ENCODE data around the gene RGS4. TPM values are rescaled to one million over a fixed set of nuclear protein-coding genes. Genes with fewer than 3 reads are reported as not detected.
A peak's percentile ranks its signal among the peaks of the same experiment; 100 is the strongest.
"Not testable (repeated sequence)": the region's sequence is repeated elsewhere in the genome, so short reads cannot be mapped to it uniquely, and the experiment has no call there.

Gene RGS4
- total RNA-seq, 8 experiments from 2014 or later = 0.13 to 165 (median 24.9) TPM

- WGBS, 10 experiments = 0 to 89% (median 50%) methylated on average over 1 to 2 of the region's 2 CpGs; no CpG with 5 or more reads in 1 of the 10 experiments
- ATAC-seq (replicated peaks in 6 of 8) = no peak
- H3K27ac ChIP-seq = no peak overlapping the region
Observed at GRCh38 chr1:163085904-163086268, 16.7 kb downstream of the RGS4 start.

DNA sequence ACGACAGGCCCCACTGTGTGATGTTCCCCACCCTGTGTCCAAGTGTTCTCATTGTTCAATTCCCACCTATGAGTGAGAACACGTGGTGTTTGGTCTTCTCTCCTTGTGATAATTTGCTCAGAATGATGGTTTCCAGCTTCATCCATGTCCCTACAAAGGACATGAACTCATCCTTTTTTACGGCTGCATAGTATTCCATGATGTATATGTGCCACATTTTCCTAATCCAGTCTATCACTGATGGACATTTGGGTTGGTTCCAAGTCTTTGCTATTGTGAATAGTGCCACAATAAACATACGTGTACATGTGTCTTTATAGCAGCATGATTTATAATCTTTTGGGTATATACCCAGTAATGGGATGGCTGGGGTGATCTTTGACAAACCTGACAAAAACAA, 20.0 kb downstream of the RGS4 start:
- H3K4me1 ChIP-seq (replicated peaks in 1 of 2); H3K4me3 ChIP-seq; ATAC-seq (replicated peaks in 6 of 8); H3K27ac ChIP-seq: not testable (repeated sequence)
- 67 to 83% (median 80%) methylated on average over 1 to 2 of the region's 4 CpGs; no CpG with 5 or more reads in 7 of the 10 experiments for WGBS, 10 experiments
- in situ Hi-C loops (cut with MboI; ENCODE audit: low pct_unique_long_range_greater_than_20kb in 2 of 9, low sequenced_read_pairs in 9 of 9, unreplicated experiment in 9 of 9) = loop anchor here in 1 of 9 experiments (25.0 kb wide), 1 partner anchor 223 kb away; the partner anchor contains the start of gene NUF2

More at GRCh38 chr1:163085904-163086268, 16.7 kb downstream of the RGS4 start:
- in situ Hi-C loops (cut with MboI; ENCODE audit: low pct_unique_long_range_greater_than_20kb in 2 of 9, low sequenced_read_pairs in 9 of 9, unreplicated experiment in 9 of 9) = loop anchor here in 1 of 9 experiments (25.0 kb wide), 1 partner anchor 226 kb away; the partner anchor contains the start of gene NUF2
- Histone ChIP-seq H3K4me1 (replicated peaks in 1 of 2) (peaks cover 0 to 3% of the 10 kb centered on the region in 2 donors), H3K4me3 (no peak overlapping the region)

- in situ Hi-C loops (cut with MboI; ENCODE audit: low pct_unique_long_range_greater_than_20kb in 2 of 9, low sequenced_read_pairs in 9 of 9, unreplicated experiment in 9 of 9) = loop anchor here in 1 of 9 experiments (25.0 kb wide), 1 partner anchor 222 kb away; the partner anchor contains the start of gene NUF2
- peaks cover 0 to 10% of the 10 kb centered on the region in 2 donors for H3K4me1 ChIP-seq (replicated peaks in 1 of 2)
- 53 to 96% (median 79%) methylated on average over 1 to 3 of the region's 3 CpGs for WGBS, 10 experiments
- H3K4me3 ChIP-seq = no peak overlapping the region
- no peak overlapping the region for H3K27ac ChIP-seq
- ATAC-seq (replicated peaks in 6 of 8) = no peak
Observed at GRCh38 chr1:163090321-163090945, 21.3 kb downstream of the RGS4 start.

GRCh38 chr1:163093169-163093568, 24.0 kb downstream of the RGS4 start:
- H3K27ac ChIP-seq = no peak overlapping the region
- ATAC-seq (replicated peaks in 6 of 8) = no peak
- peaks cover 0 to 9% of the 10 kb centered on the region in 2 donors for H3K4me1 ChIP-seq (replicated peaks in 1 of 2)
- in situ Hi-C loops (cut with MboI; ENCODE audit: low pct_unique_long_range_greater_than_20kb in 2 of 9, low sequenced_read_pairs in 9 of 9, unreplicated experiment in 9 of 9) = loop anchor here in 1 of 9 experiments (25.0 kb wide), 1 partner anchor 219 kb away; the partner anchor contains the start of gene NUF2
- H3K4me3 ChIP-seq = no peak overlapping the region
- 43 to 93% (median 83%) methylated on average over 2 to 4 of the region's 4 CpGs; no CpG with 5 or more reads in 1 of the 10 experiments for WGBS, 10 experiments

DNA sequence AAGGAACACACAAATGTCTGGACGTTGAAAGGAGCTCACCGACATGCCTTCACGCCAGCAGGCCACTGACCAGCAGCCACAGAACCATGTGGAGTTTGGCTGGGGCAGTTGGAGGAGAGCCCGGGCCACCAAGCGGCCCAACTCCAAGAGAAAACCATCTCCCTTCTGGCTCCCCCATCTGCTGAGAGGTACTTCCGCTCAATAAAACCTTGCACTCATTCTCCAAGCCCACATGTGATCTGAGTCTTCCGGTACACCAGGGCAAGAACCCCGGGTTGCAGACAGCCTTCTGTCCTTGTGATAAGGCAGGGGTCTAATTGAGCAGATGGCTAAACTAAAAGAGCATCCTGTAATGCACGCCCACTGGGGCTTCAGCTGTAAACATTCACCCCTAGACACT, 24.4 kb downstream of the RGS4 start:
- H3K4me1 ChIP-seq (replicated peaks in 1 of 2) = peaks cover 0 to 9% of the 10 kb centered on the region in 2 donors
- H3K4me3 ChIP-seq = no peak overlapping the region
- no peak for ATAC-seq (replicated peaks in 6 of 8)
- 80 to 100% (median 84%) methylated on average over 2 to 8 of the region's 9 CpGs; no CpG with 5 or more reads in 5 of the 10 experiments for WGBS, 10 experiments
- no peak overlapping the region for H3K27ac ChIP-seq
- in situ Hi-C loops (cut with MboI; ENCODE audit: low pct_unique_long_range_greater_than_20kb in 2 of 9, low sequenced_read_pairs in 9 of 9, unreplicated experiment in 9 of 9) = loop anchor here in 1 of 9 experiments (25.0 kb wide), 1 partner anchor 219 kb away; the partner anchor contains the start of gene NUF2

- in situ Hi-C loops (cut with MboI; ENCODE audit: low pct_unique_long_range_greater_than_20kb in 2 of 9, low sequenced_read_pairs in 9 of 9, unreplicated experiment in 9 of 9) = loop anchor here in 1 of 9 experiments (25.0 kb wide), 1 partner anchor 218 kb away; the partner anchor contains the start of gene NUF2
- Histone ChIP-seq H3K4me1 (replicated peaks in 1 of 2) (peaks cover 0 to 9% of the 10 kb centered on the region in 2 donors), H3K27ac (no peak overlapping the region), H3K4me3 (no peak overlapping the region)
- ATAC-seq (replicated peaks in 6 of 8) = no peak
- WGBS, 10 experiments = 47 to 86% (median 69%) methylated on average over 2 to 4 of the region's 4 CpGs
Observed at GRCh38 chr1:163094182-163094581, 25.0 kb downstream of the RGS4 start.

- ATAC-seq (replicated peaks in 6 of 8) = peak in 3 of 8 experiments; percentile 13 to 63 (median 27)
- no peak overlapping the region for H3K4me3 ChIP-seq
- H3K4me1 ChIP-seq (replicated peaks in 1 of 2) = peaks cover 0 to 9% of the 10 kb centered on the region in 2 donors
- no peak overlapping the region for H3K27ac ChIP-seq
- in situ Hi-C loops (cut with MboI; ENCODE audit: low pct_unique_long_range_greater_than_20kb in 2 of 9, low sequenced_read_pairs in 9 of 9, unreplicated experiment in 9 of 9) = loop anchor here in 1 of 9 experiments (25.0 kb wide), 1 partner anchor 218 kb away; the partner anchor contains the start of gene NUF2
- WGBS, 10 experiments = 33 to 68% (median 54%) methylated on average over 1 to 2 of the region's 2 CpGs
Observed at GRCh38 chr1:163094589-163094988, 25.4 kb downstream of the RGS4 start.

GRCh38 chr1:163095213-163095612, 26.1 kb downstream of the RGS4 start:
- peak in 1 of 8 experiments; percentile 78 for ATAC-seq (replicated peaks in 6 of 8)
- Histone ChIP-seq H3K4me3 (no peak overlapping the region), H3K27ac (no peak overlapping the region), H3K4me1 (replicated peaks in 1 of 2) (peaks cover 0 to 9% of the 10 kb centered on the region in 2 donors)
- in situ Hi-C loops (cut with MboI; ENCODE audit: low pct_unique_long_range_greater_than_20kb in 2 of 9, low sequenced_read_pairs in 9 of 9, unreplicated experiment in 9 of 9) = loop anchor here in 1 of 9 experiments (25.0 kb wide), 1 partner anchor 217 kb away; the partner anchor contains the start of gene NUF2
- 40 to 100% (median 65%) methylated on average over 1 of the region's 1 CpG for WGBS, 10 experiments

DNA sequence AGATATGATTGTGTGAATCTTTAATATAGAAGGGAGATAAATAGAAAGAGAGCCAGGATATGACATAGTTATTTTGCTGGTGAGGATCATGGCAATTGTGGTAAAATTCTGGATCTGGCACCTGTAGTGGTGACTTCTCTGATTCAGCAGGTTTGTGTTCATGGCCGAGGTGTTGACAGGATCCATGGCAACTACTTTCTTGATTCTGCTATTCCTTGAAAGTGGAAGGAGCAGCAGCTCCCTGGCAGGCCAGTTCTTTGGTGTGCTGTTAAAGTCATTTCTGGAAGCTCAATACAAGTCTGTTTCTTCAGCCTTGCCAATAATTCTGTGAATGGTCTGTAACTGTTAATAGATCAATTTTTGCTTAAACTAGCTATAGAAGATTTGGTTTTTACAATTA, 33.4 kb downstream of the RGS4 start:
- Histone ChIP-seq H3K4me3 (no peak overlapping the region), H3K4me1 (replicated peaks in 1 of 2) (no peaks in the 10 kb centered on the region), H3K27ac (no peak overlapping the region)
- ATAC-seq (replicated peaks in 6 of 8) = peak in 1 of 8 experiments; percentile 53
- in situ Hi-C loops (cut with MboI; ENCODE audit: low pct_unique_long_range_greater_than_20kb in 2 of 9, low sequenced_read_pairs in 9 of 9, unreplicated experiment in 9 of 9) = no loop called here
- WGBS, 10 experiments = 50 to 80% (median 61%) methylated on average over 1 of the region's 1 CpG; no CpG with 5 or more reads in 4 of the 10 experiments

DNA sequence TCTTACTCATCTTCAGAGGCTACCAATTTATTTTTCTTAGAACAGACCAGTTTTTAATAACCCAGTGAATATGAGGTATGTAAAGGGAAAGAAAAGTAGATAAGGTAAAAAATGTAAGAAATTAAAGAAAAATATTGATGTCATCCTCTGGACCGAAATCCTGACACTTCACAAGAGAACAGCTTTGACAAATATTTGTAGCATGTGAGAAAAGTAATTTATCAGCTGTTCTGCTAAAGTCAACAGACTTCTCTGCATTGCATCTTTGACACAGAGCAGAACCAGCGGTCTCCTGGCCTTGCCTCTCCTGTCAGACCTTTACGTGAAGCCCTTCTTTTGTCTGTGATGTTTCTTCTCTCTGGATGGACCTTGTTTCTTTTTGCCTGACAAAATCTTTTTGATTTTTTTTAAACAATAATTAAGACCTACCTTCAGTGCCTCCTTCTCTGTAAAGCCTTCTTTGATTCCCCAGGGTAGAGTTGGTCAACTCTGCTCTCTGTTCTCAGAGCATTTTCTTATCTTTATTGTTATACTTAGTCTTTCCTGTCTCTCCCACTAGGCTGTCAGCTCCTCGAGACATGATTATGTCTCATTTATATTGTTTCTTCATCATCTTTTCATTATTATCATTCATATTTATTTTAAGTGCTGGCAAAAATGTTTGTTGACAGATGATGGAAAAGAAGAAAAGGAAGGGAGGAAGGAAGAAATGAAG, 35.4 kb downstream of the RGS4 start:
- H3K4me3 ChIP-seq = no peak overlapping the region
- 32 to 93% (median 79%) methylated on average over 3 to 4 of the region's 4 CpGs for WGBS, 10 experiments
- ATAC-seq (replicated peaks in 6 of 8) = peak in 1 of 8 experiments; percentile 32
- no peak overlapping the region for H3K27ac ChIP-seq
- in situ Hi-C loops (cut with MboI; ENCODE audit: low pct_unique_long_range_greater_than_20kb in 2 of 9, low sequenced_read_pairs in 9 of 9, unreplicated experiment in 9 of 9) = no loop called here
- H3K4me1 ChIP-seq (replicated peaks in 1 of 2) = no peaks in the 10 kb centered on the region

GRCh38 chr1:163106364-163106987, 37.3 kb downstream of the RGS4 start:
- Histone ChIP-seq H3K4me3 (no peak overlapping the region), H3K4me1 (replicated peaks in 1 of 2) (no peaks in the 10 kb centered on the region), H3K27ac (no peak overlapping the region)
- ATAC-seq (replicated peaks in 6 of 8) = no peak
- WGBS, 10 experiments = 8 to 100% (median 92%) methylated on average over 1 to 2 of the region's 2 CpGs; no CpG with 5 or more reads in 1 of the 10 experiments
- in situ Hi-C loops (cut with MboI; ENCODE audit: low pct_unique_long_range_greater_than_20kb in 2 of 9, low sequenced_read_pairs in 9 of 9, unreplicated experiment in 9 of 9) = no loop called here

GRCh38 chr1:163107655-163108054, 38.5 kb downstream of the RGS4 start:
- no peak for ATAC-seq (replicated peaks in 6 of 8)
- in situ Hi-C loops (cut with MboI; ENCODE audit: low pct_unique_long_range_greater_than_20kb in 2 of 9, low sequenced_read_pairs in 9 of 9, unreplicated experiment in 9 of 9) = no loop called here

More at GRCh38 chr1:163107655-163108054, 38.5 kb downstream of the RGS4 start:
- 43 to 100% (median 88%) methylated on average over 1 to 5 of the region's 5 CpGs for WGBS, 10 experiments
- Histone ChIP-seq H3K4me1 (replicated peaks in 1 of 2) (no peaks in the 10 kb centered on the region), H3K4me3 (no peak overlapping the region), H3K27ac (no peak overlapping the region)
